Measurements from ENCODE around the gene COL6A1. TPM values are rescaled to one million over a fixed set of nuclear protein-coding genes. Genes with fewer than 3 reads are reported as not detected.

Gene COL6A1
- total RNA-seq, 1 donor from 2014 or later: 545 TPM

GRCh38 chr21:45983649-45983965, 2.0 kb downstream of the COL6A1 start:
- no peak for DNase-seq

- no peak for DNase-seq
Measured at GRCh38 chr21:45983981-45984551, 2.5 kb downstream of the COL6A1 start.

GRCh38 chr21:45984584-45985095, 3.1 kb downstream of the COL6A1 start:
- DNase-seq: no peak

GRCh38 chr21:45985471-45986315, 4.1 kb downstream of the COL6A1 start:
- no peak for DNase-seq

- DNase-seq: no peak
Measured at GRCh38 chr21:45986316-45987051, 4.9 kb downstream of the COL6A1 start.

GRCh38 chr21:45987121-45987711, 5.6 kb downstream of the COL6A1 start:
- DNase-seq: no peak

GRCh38 chr21:45988366-45989347, 7.1 kb downstream of the COL6A1 start:
- no peak for DNase-seq

GRCh38 chr21:45989355-45990048, 7.9 kb downstream of the COL6A1 start:
- no peak for DNase-seq

GRCh38 chr21:45990049-45990711, 8.6 kb downstream of the COL6A1 start:
- no peak for DNase-seq

GRCh38 chr21:45990741-45991605, 9.4 kb downstream of the COL6A1 start:
- DNase-seq: no peak

GRCh38 chr21:45991606-45992300, 10.2 kb downstream of the COL6A1 start:
- DNase-seq: no peak

GRCh38 chr21:45992301-45993209, 11.0 kb downstream of the COL6A1 start:
- no peak for DNase-seq

- DNase-seq: no peak
Measured at GRCh38 chr21:45993210-45994085, 11.9 kb downstream of the COL6A1 start.

- no peak for DNase-seq
Measured at GRCh38 chr21:45994086-45994661, 12.6 kb downstream of the COL6A1 start.

- DNase-seq: no peak
Measured at GRCh38 chr21:45994759-45995685, 13.5 kb downstream of the COL6A1 start.
